ENCODE measurements around the gene PGGHG. TPM values are rescaled to one million over a fixed set of nuclear protein-coding genes. Genes with fewer than 3 reads are reported as not detected.

PGGHG gene
- total RNA-seq, 2 experiments from 2014 or later, result 99.6 to 101 TPM

GRCh38 chr11:296171-297050 is 7.5 kb downstream of the PGGHG start:
- H3K36me3 Mint-ChIP-seq (ENCODE audit: low read depth), result peaks cover 2% of the 10 kb centered on the region
- intact Hi-C loops (cut with micrococcal nuclease), result no loop called here
- H3K4me3 Mint-ChIP-seq, result no peak overlapping the region
- H3K27ac Mint-ChIP-seq, result no peak overlapping the region
- H3K4me1 Mint-ChIP-seq (ENCODE audit: low read depth), result peaks cover 18% of the 10 kb centered on the region
- CTCF ChIA-PET, result no interaction called here
- peaks cover 8% of the 10 kb centered on the region for H3K27me3 Mint-ChIP-seq (ENCODE audit: low read depth)
- DNase-seq, result no peak
- H3K9me3 Mint-ChIP-seq, result no peaks in the 10 kb centered on the region

DNA sequence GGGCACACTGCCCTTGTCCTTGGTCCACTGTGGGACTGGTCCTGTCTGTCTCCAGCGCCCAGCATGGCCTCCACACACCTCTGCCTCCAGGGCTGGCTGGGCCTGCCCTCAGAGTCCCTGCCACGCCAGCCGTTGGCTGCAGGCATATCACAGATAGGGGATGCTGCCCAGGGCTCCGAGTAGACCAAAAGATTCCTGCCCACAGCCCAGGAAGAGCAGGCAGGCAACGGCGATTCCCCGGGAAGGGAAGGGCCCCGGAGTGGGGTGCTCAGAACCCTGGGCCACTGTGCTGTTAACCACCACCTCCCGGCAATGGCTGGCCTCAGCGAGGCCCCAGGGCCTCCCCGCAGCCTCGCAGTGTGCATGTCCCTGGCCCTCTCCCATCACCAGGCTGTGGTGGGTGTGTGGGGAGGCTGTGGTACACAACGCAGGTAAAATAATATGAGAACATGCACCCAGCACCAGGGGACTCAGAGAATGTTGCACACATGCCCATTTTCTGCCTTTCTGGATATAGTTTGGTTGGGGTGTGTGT is 8.2 kb downstream of the PGGHG start:
- intact Hi-C loops (cut with micrococcal nuclease), result no loop called here
- CTCF ChIA-PET, result no interaction called here
- DNase-seq, result no peak
- H3K9me3 Mint-ChIP-seq, result no peaks in the 10 kb centered on the region
- H3K4me1 Mint-ChIP-seq (ENCODE audit: low read depth), result peaks cover 18% of the 10 kb centered on the region
- H3K36me3 Mint-ChIP-seq (ENCODE audit: low read depth), result no peaks in the 10 kb centered on the region
- H3K27ac Mint-ChIP-seq, result no peak overlapping the region
- peaks cover 8% of the 10 kb centered on the region for H3K27me3 Mint-ChIP-seq (ENCODE audit: low read depth)
- no peak overlapping the region for H3K4me3 Mint-ChIP-seq

- Mint-ChIP-seq H3K27ac (no peak overlapping the region), H3K9me3 (no peaks in the 10 kb centered on the region), H3K36me3 (ENCODE audit: low read depth) (no peaks in the 10 kb centered on the region), H3K4me3 (no peak overlapping the region), H3K4me1 (ENCODE audit: low read depth) (peaks cover 23% of the 10 kb centered on the region), H3K27me3 (ENCODE audit: low read depth) (peaks cover 8% of the 10 kb centered on the region)
- DNase-seq, result no peak
- CTCF ChIA-PET, result no interaction called here
- intact Hi-C loops (cut with micrococcal nuclease), result no loop called here
These were observed 8.9 kb downstream of the PGGHG start for GRCh38 chr11:297586-298405.

DNA sequence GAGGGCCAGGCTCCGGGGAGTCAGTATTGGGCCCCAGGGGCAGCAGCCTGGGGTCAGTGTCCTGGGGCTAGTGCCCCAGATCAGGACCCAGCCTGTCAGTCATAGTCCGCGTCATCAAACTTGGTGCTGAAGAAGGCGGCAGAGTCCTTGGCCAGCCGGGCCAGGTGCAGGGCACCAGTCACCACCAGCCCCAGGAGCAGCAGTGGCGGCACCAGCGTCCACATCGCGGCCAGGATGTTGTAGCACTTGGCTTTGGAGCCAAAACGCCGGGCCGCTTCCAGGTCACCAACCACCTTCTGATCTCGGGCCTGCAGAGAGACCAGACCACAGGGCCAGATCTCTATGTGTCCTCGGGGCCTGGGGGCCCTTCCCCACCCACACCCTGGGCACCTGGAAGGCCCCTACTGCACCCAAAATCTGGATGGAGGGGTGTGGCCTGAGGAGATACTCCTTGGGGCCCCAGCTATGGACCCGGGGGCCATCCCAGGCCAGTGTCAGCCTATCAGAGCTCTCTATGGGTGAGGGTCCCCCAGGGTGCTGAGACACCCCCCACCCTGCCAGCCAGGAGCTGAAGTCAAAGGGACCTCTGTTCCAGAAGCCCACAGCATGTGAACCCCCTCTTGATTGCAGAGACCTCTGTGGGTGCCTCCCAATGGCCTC is 9.6 kb downstream of the PGGHG start:
- DNase-seq, result no peak
- H3K4me1 Mint-ChIP-seq (ENCODE audit: low read depth), result peaks cover 29% of the 10 kb centered on the region
- no peak overlapping the region for H3K27ac Mint-ChIP-seq
- H3K27me3 Mint-ChIP-seq (ENCODE audit: low read depth), result peaks cover 8% of the 10 kb centered on the region
- H3K36me3 Mint-ChIP-seq (ENCODE audit: low read depth), result no peaks in the 10 kb centered on the region
- H3K9me3 Mint-ChIP-seq, result no peaks in the 10 kb centered on the region
- CTCF ChIA-PET, result interaction anchor here (0.5 kb wide), 1 partner anchor 54 kb away, joined by 3 read pairs; no protein-coding TSS in a partner anchor
- intact Hi-C loops (cut with micrococcal nuclease), result no loop called here
- no peak overlapping the region for H3K4me3 Mint-ChIP-seq

- H3K4me3 Mint-ChIP-seq, result no peak within 1 kb of the TSS
- CTCF ChIA-PET, result interaction anchor here (0.6 to 1.3 kb wide), 2 partner anchors 48 to 61 kb away, joined by 3 to 6 read pairs; no protein-coding TSS in a partner anchor
- peaks cover 8% of the 10 kb centered on the region for H3K27me3 Mint-ChIP-seq (ENCODE audit: low read depth)
- intact Hi-C loops (cut with micrococcal nuclease), result no loop called here
- H3K36me3 Mint-ChIP-seq (ENCODE audit: low read depth), result no peaks in the 10 kb centered on the region
- no peak within 1 kb of the TSS for H3K27ac Mint-ChIP-seq
- DNase-seq, result no peak
- H3K9me3 Mint-ChIP-seq, result no peaks in the 10 kb centered on the region
- H3K4me1 Mint-ChIP-seq (ENCODE audit: low read depth), result peaks cover 32% of the 10 kb centered on the region
These were observed 10.4 kb downstream of the PGGHG start, which contains the start of gene IFITM5 for GRCh38 chr11:299081-299891. Gene IFITM5 (minus strand): TSS chr11:299526. CDS start chr11:299490, 36 bp downstream.

DNA sequence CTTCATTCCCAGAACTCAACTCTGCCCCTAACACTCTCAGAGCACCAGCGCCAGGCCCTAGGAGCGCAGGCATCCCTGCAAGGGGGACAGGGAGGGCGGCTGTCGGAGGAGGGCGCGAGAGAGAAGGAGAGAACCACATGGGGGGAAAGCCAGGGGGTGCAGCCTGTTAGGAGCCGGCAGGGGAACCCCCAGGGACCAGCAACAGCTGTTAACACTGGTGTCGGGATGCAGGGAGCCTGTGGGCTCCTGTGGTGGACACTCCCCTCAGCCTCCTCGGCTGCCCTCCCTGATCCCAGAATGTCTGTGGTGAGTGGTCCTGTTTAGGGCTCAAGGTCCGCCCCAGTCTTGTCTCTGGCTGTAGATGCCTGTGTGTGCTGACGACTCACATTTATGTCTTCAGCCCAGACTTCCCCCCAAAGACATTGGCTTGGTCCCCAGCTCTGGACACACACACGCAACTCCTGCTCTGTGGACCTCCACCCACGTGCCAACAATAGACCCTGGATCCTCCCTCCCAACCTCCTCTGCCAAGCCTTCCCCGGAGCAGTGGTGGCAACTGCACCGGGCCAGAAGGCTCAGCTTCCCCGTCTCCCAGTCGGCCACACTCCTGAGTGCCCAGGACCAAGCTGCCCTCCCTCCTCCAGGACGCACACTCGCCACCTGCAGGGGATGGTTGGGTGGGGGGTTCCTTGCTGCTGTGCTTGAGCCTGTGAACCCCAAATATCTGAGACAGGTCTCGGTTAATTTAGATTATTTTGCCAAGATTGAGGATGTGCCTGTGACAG is 11.2 kb downstream of the PGGHG start:
- no peaks in the 10 kb centered on the region for H3K36me3 Mint-ChIP-seq (ENCODE audit: low read depth)
- H3K27ac Mint-ChIP-seq, result no peak overlapping the region
- no peak overlapping the region for H3K4me3 Mint-ChIP-seq
- DNase-seq, result no peak
- H3K4me1 Mint-ChIP-seq (ENCODE audit: low read depth), result peaks cover 34% of the 10 kb centered on the region
- H3K9me3 Mint-ChIP-seq, result no peaks in the 10 kb centered on the region
- intact Hi-C loops (cut with micrococcal nuclease), result loop anchor here (10.0 kb wide), 1 partner anchor 425 kb away; no protein-coding TSS in a partner anchor
- H3K27me3 Mint-ChIP-seq (ENCODE audit: low read depth), result peaks cover 8% of the 10 kb centered on the region
- CTCF ChIA-PET, result interaction anchor here (0.6 to 1.3 kb wide), 3 partner anchors 49 to 62 kb away, joined by 3 to 6 read pairs (median 4); no protein-coding TSS in a partner anchor

GRCh38 chr11:303363-303762 is 14.4 kb downstream of the PGGHG start:
- Mint-ChIP-seq H3K27ac (no peak overlapping the region), H3K36me3 (ENCODE audit: low read depth) (peaks cover 4% of the 10 kb centered on the region), H3K9me3 (no peaks in the 10 kb centered on the region), H3K4me1 (ENCODE audit: low read depth) (peaks cover 43% of the 10 kb centered on the region), H3K27me3 (ENCODE audit: low read depth) (peaks cover 8% of the 10 kb centered on the region), H3K4me3 (no peak overlapping the region)
- no peak for DNase-seq
- CTCF ChIA-PET, result interaction anchor here (0.6 to 5.6 kb wide), 3 partner anchors 53 to 66 kb away, joined by 3 to 81 read pairs (median 4); no protein-coding TSS in a partner anchor
- intact Hi-C loops (cut with micrococcal nuclease), result loop anchor here (10.0 kb wide), 1 partner anchor 421 kb away; no protein-coding TSS in a partner anchor

- H3K27me3 Mint-ChIP-seq (ENCODE audit: low read depth), result peaks cover 8% of the 10 kb centered on the region
- H3K9me3 Mint-ChIP-seq, result no peaks in the 10 kb centered on the region
- no peak overlapping the region for H3K4me3 Mint-ChIP-seq
- intact Hi-C loops (cut with micrococcal nuclease), result loop anchor here (10.0 kb wide), 1 partner anchor 421 kb away; no protein-coding TSS in a partner anchor
- DNase-seq, result no peak
- peaks cover 42% of the 10 kb centered on the region for H3K4me1 Mint-ChIP-seq (ENCODE audit: low read depth)
- CTCF ChIA-PET, result interaction anchor here (0.6 to 5.6 kb wide), 13 partner anchors 10 to 204 kb away, joined by 3 to 81 read pairs (median 8); partner anchors contain the start of gene PGGHG
- H3K36me3 Mint-ChIP-seq (ENCODE audit: low read depth), result peaks cover 11% of the 10 kb centered on the region
- no peak overlapping the region for H3K27ac Mint-ChIP-seq
These were observed 15.2 kb downstream of the PGGHG start for GRCh38 chr11:304061-304506.

- peak; percentile 85 for DNase-seq
- no peak overlapping the region for H3K4me3 Mint-ChIP-seq
- CTCF ChIA-PET, result interaction anchor here (0.6 to 5.6 kb wide), 25 partner anchors 10 to 216 kb away, joined by 3 to 81 read pairs (median 4); partner anchors contain the start of gene PGGHG
- H3K27ac Mint-ChIP-seq, result no peak overlapping the region
- H3K36me3 Mint-ChIP-seq (ENCODE audit: low read depth), result peaks cover 20% of the 10 kb centered on the region
- peaks cover 8% of the 10 kb centered on the region for H3K27me3 Mint-ChIP-seq (ENCODE audit: low read depth)
- peaks cover 38% of the 10 kb centered on the region for H3K4me1 Mint-ChIP-seq (ENCODE audit: low read depth)
- H3K9me3 Mint-ChIP-seq, result no peaks in the 10 kb centered on the region
- intact Hi-C loops (cut with micrococcal nuclease), result loop anchor here (1.0 to 10.0 kb wide), 4 partner anchors 55 to 420 kb away; no protein-coding TSS in a partner anchor
These were observed 16.3 kb downstream of the PGGHG start for GRCh38 chr11:304915-305843.

Measured in activated naive CD4-positive, alpha-beta T cell treated with anti-CD3 and anti-CD28 coated beads for 36 hours (primary cell).